HG03108 (cell line): ENCODE data around the gene SLC2A9.
A peak's percentile ranks its signal among the peaks of the same experiment; 100 is the strongest.
"Not testable (repeated sequence)": the region's sequence is repeated elsewhere in the genome, so short reads cannot be mapped to it uniquely, and the experiment has no call there.

Experiments
- ATAC-seq: cut with Tn5 transposase; IDR thresholded peaks from one replicate; pipeline ENCODE4 v1.9.1; 2021; ENCODE audit warnings: moderate library complexity; ENCODE audit not compliant: unreplicated experiment

SLC2A9 gene

DNA sequence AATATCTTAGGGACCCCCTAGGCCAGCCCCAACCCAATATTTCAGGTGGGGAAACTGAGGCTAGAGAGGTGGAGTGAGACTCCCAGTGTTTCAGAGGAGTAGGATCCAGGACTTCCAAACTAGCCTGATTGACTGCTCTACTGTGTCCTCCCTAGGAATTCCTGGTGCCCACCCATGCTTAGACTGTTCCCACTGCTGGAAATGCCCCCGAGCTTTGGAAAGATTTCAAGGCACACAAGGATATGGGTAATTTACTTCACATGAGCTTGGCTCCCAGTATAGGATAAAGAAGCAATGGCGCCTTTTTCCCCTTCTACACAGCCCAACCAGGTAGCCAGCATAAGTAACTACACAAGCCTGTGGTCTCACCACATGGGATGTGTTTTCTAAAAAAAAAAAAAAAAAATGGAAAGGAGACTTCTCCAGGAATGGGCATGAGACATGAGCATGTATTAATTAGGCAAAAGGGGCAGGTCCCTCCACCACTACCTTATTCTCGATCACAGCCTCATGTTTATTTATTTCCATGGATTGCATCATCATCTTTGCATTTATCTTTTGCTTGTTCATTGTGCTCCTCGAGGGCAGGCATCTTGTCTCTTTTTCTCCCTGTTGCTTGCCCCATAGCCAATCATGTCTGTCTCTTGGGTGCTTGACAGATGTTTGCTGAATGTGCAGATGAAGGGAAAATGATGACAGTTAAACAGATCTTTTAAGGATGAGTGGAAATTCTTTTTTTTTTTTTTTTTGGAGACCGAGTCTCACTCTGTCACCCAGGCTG lies 173.1 kb downstream of the SLC2A9 start:
- no peak for ATAC-seq

DNA sequence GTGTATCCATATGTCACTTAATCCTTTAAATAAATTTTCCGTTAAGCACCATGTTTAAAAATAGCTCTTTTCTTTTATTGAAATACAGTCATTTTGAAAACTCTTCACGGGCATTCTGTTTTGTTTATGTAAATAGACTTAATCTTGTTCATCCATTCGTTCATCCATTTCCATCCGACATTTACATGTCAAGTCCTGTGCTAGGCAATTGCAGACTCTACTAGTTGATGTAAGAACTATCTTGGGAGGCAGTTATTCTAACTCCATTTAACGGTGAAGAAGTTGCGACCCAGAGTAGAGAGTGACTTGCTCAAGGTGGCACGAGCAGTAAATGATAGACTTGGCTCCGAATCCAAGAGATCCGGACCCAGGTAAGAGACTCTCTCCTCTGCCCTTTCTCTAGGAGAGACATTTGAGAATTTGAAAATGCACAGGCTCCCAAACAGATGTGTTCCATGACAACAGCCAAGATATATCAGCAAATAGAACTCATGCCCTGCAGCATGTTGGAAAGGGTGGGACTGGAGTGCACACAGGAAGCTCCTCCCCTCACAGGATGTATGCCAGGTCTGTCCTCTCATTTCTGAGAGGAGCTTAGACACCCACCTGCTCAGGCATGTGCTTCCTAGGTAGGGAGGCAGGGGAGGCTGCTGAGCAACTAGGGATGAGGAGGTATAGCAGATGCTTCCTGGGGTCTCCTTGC lies 175.4 kb downstream of the SLC2A9 start:
- ATAC-seq, result no peak

DNA sequence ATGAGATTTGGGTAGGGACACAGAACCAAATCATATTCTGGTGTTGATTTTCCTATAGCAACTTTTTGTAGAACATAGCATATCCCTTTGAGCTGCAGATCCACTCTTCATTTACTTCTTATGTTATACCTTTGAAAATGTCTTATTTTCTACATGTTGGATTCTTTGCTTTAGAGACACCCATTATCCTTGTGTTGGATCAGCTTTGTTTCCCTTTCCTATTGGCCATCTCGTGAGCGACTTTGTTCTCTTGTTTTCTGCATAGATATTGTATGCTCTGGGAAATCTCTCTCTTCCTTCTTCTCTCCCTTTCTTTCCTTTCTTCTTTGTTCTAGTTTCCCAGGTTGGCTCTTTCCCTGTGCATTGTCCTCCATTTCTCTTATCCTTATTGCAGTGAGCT lies 180.2 kb downstream of the SLC2A9 start:
- no peak for ATAC-seq

DNA sequence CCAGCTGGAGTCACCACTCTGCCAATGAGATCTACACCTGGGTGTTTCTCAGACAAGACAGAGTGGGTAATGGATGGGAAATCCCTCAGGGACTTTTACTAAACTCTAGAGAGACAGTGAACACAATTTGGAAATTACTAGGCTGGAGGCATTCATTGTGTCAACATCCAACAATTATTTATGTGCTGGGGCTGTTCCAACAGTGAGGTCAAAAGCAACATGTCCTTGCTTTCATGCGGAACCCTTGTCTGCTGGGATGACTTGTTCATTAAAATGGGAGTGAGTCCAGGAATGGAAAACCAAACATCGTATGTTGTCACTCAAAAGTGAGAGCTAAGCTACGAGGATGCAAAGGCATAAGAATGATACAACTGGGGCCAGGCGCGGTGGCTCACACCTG lies 185.9 kb downstream of the SLC2A9 start:
- no peak for ATAC-seq

DNA sequence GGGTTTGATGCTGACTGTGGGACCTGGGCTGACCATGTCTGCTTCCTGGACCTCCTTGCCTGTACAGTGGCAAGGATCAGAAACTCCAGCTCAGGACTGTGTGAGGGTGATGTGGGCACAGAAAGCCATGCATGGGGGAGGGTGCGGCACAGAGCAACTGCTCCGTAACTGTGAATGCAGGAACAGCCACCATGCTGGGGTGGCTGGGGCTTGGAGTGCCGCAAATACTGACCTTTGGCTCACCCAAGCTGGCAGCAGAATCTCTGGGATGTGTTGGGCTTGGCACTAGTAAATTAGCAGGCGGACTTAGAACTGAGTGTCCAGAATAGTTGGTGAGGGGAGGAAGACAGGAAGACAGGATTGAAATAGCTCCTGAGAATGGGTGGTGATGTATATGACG lies 187.9 kb downstream of the SLC2A9 start:
- ATAC-seq, result no peak

DNA sequence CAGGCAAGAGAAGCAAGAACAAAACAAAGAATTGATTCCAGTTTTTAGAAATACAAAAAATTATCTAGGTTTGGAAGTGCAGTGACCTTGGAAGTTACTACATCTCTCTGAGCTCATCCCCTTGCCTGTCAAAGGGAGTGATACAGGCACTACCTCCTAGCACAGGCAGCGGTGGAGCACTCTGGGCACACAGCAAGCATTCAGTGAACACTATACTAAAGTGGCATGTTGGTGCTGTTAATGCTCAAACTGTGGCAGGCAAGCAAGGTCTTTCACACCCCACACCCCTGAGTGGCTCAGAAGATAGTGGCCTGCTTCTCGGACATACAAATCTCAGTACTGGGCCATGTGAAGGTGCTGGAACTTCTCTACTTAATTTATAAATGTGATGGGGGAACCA lies 188.7 kb downstream of the SLC2A9 start:
- no peak for ATAC-seq

DNA sequence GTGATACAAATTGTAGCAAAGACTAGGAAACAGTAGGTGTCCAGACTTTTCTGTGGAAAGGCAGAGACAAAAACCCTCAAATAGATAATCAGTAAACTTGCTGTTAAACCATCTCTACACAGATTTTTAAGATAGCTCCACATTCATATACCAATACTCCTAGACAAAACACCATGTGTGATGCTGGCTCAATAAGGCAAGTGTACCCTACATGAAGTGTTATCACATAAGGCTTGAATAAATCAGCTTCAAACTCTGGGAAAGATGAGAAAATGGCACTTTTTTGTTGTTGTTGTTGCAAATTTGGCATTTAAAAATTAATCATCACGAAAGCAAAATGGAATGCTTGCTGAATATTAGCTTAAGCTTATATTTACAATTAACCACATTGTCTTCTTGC lies 194.7 kb downstream of the SLC2A9 start:
- ATAC-seq, result no peak

DNA sequence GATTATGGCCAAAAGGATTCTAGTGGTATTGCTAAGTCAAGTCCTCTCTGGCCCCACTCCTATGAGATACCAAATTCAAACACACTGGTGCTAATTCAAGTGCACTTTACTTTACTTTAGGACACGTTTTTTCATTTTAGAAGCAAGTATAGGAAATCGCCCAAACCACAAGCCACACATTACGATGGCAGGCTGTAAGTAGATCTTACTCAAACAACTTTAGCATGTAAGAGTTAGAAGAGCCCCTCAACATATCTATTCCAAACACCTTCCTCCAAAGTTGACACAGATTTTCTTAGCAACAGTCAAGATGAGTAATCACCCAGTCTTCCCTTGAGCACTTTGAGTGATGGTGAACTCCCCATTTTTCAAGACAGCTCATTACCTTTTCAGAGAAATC lies 196.2 kb downstream of the SLC2A9 start:
- ATAC-seq, result no peak

DNA sequence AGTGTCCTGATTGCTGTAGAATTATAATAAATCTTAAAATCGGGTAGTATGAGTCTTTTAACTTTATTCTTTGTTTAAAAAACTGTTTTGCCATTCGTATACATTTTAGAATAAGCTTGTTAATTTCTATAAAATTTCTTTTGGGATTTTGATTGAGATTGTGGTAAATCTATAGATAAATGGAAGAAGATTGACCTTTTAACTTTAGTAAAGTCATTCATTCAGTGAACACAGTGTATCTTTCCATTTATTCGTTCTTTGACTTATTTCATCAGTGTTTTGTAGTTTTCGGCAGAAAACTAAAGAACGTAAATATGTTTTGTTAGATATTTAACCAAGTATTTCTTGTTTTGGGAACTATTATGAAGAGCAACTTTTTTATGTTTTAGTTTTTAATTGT lies 201.0 kb downstream of the SLC2A9 start:
- ATAC-seq, result no peak

DNA sequence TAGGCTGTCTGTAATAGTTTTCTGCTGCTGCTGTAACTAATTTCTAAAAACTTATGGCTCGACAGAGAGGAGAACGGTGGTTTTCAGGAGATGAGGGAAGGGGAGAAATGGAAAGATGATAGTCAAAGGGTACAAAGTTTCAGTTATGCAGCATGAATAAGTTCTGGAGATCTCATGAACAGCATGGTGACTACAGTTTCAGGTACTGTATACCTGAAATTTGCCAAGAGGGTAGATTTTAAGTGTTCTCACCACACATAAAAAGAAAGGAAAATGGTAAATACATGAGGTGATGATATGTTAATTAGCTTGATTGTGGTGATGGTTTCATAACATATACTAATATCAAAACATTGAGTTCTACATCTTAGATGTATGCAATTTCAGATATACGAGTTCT lies 205.0 kb downstream of the SLC2A9 start:
- no peak for ATAC-seq

DNA sequence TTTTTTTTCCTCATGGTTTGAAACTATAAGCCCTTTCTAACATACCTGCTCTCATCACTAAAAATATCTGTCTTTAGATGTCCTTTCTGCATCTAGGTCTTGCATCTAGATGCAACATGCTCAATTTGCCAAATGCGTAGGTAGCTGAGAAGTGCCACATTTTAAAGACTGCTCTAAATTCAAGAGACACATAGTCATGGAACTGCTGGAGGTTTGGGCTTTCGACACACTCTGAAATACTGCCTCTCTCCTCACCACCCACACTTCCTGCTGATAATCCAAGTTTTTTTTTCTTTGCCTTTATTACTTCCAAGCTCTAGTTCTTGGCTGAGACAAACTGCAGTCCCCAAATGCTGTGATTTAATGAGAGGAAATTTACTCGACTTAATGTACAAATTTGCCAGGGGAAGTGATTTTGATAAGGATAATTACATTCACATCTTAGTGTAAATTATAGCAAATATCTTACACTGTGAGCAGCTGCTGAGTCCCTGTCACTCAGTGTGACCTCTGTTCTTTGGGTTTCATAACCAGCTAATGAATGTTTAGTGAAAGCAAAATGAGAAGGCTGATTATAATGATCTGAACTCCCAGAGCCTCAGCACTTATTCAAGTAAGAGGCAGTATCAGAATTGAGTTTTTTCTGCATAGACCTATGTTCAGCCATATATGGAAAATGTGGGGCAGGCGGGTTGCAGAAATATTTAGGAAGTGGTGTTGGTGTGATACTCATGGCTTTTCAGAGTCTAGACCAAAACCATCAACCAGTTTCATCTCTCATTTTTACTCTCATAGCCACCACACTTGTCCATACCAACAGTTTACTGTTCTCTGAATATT lies 208.6 kb downstream of the SLC2A9 start:
- peak; percentile 76 for ATAC-seq

DNA sequence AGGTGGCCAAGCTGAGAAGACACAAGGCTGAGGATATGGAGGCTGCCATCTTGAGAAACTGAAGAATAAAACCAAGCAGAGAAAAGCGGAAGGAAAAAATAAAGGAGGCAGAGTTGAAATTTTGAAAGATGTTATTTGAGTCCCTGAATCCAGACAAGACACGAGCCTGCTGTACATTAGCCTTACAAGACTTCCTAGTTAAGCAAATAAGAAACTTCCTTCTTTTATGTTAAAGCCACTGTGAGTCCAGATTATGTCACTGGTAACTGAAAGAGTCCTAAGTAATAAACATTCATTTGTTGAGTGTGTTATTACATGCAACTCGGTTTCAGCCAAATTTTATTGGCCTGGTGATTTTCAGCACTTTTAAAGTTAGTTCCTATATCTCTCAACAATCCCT lies 209.5 kb downstream of the SLC2A9 start:
- ATAC-seq, result no peak

DNA sequence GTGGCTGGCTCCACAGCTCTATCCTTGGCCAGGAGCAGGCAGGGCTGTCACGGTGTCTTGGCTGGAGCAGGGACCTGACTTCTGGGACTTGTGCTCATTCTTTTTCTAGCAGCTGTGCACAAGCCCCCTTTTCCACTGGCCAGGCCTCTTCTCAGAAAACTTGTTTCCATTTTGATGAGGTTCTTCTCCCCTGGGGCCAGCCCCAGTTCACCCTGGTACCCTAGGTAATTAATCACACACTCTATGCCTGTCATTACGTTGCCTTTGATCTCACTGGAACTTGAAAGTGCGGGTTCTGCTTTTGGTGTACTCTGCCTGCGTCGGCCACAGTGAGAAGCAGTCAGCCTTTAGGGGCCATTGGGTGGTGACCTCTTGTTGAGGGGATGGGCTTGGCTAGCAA lies 213.2 kb downstream of the SLC2A9 start:
- no peak for ATAC-seq

DNA sequence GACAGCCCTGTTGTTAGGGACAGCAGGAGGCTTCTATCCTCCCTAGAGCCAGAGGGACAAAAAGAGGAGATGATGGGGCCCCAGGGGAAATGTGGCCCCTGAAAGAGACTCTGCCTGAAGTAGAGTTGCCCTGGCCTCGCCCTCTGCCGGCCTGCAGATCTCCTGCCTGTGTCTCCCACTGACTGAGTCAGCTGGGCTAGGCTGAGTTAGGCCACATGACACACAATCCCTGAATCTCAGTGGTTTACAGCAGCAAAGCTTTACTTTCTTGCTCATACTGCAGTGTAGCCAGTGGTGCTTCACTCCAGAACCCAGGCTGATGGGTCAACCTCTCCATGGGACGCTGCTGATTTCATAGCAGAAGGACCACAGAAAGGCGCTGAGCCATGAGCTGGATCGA lies 216.4 kb downstream of the SLC2A9 start:
- ATAC-seq, result no peak

DNA sequence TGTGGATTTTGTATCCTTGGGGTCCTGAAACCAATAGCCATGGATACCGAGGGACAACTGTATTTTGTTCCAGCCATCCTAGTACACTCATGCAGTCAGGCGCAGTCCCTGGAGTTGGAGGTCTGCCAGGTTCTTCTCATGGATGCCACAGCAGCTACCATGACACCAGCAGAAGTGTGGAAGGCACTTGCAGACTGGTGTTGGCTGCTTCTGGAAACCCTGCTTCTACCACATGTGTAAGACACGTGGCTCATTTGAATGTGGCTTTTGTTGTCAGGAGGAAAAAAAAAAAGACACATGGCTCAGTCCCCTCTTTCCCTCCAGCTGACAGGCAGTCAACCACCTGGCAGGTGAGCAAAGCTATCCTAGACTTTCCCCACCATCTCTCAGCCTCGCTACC lies 220.4 kb downstream of the SLC2A9 start:
- ATAC-seq, result no peak

DNA sequence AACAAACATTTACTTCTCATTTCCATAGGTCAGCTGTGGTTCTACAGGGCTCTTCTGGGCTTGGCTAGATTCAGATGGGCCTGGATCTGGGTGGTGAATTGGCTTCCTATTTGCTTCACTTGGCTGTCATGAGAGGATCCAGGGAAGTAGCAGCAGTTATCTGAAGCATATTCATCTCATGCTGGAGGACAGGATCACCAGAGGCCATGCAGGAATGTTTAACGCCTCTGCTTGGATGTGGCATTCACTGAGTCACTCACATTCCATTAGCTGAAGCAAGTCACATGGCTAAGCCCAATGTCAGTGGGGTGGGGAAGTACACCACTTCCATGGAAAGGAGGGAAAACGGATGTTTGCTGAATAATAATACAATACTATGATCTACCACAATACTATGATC lies 224.7 kb downstream of the SLC2A9 start:
- not testable (repeated sequence) for ATAC-seq

DNA sequence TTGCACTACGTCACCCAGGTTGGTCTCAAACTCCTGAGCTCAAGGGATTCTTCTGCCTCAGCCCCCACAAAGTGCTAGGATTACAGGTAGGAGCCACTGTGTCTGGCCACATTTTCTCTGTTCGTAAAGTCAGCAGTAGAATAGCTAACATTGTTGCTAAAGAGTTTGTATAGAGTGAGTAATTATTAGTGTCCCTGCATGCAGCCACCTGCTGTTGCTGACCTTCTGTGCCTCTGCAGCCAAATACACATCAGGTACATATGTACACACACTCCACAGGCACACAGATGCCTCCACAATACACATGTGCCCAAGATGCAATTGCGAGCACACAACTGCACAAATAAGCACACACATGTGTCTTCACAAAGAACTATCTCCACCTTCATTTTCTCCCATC lies 228.9 kb downstream of the SLC2A9 start:
- no peak for ATAC-seq

DNA sequence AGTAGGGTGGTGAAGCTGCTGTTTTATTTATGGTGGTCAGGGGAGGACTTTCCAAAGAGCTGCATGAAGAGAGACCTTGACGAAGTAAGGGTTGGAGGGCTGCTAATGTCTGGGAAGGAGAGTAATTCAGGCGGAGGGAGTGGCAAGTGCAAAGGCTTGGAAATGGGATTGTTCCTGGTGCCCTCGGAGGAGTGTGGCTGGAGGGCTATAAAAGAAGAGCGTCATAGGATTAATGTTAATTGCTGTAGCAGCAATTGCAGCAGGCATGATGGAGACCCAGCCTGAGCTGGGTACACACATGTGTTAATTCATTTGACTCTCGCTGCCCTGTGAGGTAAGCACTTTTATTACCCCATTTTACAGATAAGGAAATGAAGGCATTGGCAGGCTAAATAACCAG lies 235.4 kb downstream of the SLC2A9 start:
- not testable (repeated sequence) for ATAC-seq

DNA sequence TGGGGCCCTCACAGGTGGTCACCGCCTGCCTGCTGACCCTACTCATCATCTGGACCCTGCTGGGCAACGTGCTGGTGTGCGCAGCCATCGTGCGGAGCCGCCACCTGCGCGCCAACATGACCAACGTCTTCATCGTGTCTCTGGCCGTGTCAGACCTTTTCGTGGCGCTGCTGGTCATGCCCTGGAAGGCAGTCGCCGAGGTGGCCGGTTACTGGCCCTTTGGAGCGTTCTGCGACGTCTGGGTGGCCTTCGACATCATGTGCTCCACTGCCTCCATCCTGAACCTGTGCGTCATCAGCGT lies 239.2 kb downstream of the SLC2A9 start:
- ATAC-seq, result no peak

DNA sequence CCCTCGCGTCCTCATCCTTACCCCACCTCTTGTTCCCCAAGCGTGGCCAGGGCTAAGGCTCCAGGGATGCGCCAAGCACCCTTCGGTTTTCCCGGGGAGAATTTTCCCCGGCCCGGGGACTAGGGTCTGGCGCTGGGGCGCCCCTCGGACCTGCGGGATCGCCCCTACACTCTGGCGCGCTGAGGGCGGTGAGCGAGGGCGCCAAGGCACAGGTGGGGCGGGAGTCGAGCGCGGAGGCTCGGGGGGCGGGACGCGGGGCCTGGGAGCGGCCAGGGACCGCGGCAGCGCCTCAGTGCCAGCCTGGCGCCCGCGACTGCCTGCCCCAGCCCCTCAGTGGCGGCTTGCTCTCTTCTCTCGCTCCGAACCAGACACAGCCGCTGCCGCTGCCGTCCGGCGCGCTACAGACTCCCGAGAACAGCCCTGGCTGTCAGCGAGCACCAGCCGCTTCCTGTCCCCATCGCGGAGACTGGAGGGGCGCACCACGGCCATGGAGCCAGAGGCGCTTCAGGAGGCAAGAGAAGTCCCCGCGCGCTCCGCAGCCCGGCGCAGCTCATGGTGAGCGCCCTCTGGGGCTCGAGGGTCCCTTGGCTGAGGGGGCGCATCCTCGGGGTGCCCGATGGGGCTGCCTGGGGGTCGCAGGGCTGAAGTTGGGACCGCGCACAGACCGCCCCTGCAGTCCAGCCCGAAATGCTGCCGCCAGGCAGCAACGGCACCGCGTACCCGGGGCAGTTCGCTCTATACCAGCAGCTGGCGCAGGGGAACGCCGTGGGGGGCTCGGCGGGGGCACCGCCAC lies 239.8 kb downstream of the SLC2A9 start, which contains the start of gene DRD5:
TSS of gene DRD5 (plus strand) at position 292 of the 793 bp plus-strand sequence. CDS start at position 688, 396 bp downstream.
- no peak for ATAC-seq
